Epithelial cell of alveolus of lung (primary cell): ENCODE results near the gene S100A6. TPM values are rescaled to one million over a fixed set of nuclear protein-coding genes. Genes with fewer than 3 reads are reported as not detected.

Source experiments
- total RNA-seq: library from RNA; depleted of rRNA; stranded (reverse); fragments of >200 nt; gene quantifications from 2 replicates; pipeline ENCODE4 v1.2.1, GENCODE V29; 2015

The S100A6 gene
- 349 and 885 TPM in 2 replicates for total RNA-seq

DNA sequence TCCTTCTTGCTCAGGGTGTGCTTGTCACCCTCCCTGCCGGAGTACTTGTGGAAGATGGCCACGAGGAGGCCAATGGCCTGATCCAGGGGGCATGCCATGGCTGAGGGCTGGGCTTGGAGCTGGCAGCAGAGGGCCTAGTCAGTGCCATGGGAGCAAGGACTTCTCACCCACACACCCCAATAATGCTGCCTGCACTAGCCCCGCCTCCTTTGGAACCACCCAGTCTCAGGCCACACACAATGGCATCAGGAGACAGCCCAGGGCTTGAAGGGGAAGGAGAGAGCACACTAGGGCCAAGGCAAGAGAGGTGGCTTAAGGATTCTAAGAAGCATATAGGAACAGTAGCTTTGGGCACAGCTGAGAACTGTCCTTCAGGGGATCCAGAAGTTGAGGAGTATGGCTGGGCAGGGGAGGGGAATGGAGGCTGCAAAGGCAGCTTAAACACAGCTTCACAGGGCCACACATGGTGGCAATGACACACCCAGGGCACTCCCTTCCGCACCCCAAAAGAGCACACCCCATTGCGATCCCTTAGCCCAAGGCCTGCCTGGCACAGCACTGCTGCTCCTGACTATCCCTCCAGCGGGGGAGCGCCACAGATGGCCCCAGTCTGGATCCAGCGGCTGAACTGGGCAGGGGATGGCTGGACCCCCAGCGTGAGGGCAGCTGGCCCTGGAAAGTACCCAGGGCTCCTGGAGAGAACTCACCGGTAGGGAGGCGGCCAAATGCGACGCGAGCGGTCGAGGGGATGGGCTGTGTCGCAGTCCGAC lies at the start of gene S100A6:
Gene S100A6, minus strand, starts transcription at position 750 of the 770 bp plus-strand sequence. Its CDS starts 652 bp downstream, at position 98.

DNA sequence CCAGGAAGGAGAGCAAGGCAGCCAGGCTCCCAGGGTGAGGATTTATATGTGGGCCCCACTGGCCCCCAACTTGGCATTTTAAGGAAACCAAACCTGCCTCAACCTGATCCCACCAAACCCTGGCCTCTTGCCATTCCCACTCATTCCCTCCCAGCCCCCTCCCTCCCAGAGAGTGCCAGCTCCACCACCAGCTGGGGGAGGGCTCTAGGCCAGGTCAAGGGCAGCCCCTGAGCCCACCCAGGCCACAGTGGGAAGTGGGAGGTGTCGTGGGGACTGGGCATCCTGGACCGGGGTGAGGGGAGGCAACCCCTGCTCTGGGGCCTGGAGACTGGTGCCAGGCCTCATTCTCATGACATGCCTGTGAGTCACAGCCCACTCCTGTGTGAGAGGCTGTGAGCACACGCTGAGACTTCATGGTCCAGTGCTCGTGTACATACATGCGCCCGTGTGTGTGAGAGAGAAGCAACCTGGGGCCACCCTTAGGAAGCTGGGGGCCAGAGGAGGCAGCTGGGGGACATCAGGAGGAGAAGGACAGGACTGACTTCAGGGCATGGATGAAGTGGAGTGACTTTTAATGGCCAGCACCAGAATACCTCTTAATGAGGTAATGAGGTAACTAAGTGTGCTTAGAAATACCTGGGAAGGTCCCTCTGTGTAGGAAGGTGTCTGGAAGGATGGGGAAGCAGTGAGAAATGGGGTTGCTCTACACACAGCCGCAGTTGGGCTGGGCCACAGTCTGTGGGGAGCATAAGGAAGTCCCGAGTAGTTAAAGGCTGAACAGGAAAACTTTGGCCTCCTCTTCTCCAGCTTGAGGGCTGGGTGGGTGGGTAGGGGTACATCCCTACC lies 30.0 kb upstream of the S100A6 start, which contains the start of gene S100A2:
Gene S100A2, minus strand, starts transcription at position 316 of the 846 bp plus-strand sequence. CDS start 1,967 bp downstream, outside the sequence.

GRCh38 chr1:153548722-153549688 lies 13.2 kb upstream of the S100A6 start, which contains the start of gene S100A3:
Gene S100A3 (minus strand): TSS chr1:153549258. CDS start chr1:153548485, 773 bp downstream.

GRCh38 chr1:153545067-153546055 lies 9.6 kb upstream of the S100A6 start, which contains the start of gene S100A4:
Gene S100A4 (minus strand): TSS chr1:153545806. CDS start chr1:153544794, 1,012 bp downstream.

DNA sequence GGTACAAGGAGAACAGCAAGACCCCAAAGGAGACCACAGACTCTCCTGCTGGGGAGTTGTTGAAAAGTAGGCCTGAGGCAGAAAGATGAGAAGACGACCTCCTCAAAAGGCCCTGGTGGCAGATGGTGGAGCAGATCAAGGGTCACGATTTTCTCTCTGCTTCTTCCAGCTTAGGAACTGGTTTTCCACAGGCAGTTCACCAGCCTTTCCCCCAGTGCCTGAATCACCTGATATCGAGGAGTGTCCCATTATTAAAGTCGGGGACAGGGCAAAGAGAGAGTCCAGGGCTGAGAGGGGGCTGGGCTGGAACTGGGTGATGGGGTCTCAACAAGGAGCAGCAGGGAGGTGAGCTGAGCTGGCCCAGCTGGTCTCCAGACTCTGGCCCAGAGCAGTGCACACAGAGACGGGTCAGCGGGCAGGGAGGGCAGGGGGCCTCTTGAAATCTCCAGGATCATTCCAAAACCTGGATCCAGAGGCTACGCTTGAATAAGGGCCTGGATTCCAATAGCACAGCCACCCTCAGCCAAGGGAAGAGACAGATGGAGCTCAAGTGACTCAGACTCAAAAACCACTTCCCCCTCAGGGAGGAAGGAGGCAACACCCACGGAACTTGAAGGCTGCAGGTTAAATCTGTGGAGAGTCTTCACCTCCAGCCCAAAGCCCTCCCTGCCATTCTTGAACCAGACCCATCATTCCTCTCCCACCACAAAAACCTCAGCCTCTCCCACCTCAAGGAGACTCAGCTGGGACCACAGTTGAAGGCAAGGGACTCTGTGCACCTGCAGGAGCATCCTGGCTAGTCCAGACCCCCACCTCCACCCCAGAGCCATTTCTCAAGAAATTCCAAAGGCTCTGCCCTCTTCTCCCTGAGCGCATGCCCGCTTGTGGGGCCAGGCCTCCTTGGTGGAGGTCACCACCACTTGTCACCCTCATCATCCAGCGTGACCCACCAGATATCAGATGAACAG lies 4.9 kb upstream of the S100A6 start, which contains the start of gene S100A5:
Gene S100A5, minus strand, starts transcription at position 541 of the 968 bp plus-strand sequence. CDS start 743 bp downstream, outside the sequence.

Other genes starting within 250 kb of the S100A6 start
- not detected in 2 replicates for gene PGLYRP3, start 223.0 kb downstream of the S100A6 start, total RNA-seq
- not detected in 2 replicates for gene PGLYRP4, start 187.2 kb downstream of the S100A6 start, total RNA-seq
- gene S100A9, start 178.1 kb downstream of the S100A6 start, total RNA-seq = not detected in 2 replicates
- not detected in 2 replicates for gene S100A12, start 160.4 kb downstream of the S100A6 start, total RNA-seq
- not detected in 2 replicates for gene S100A8, start 144.9 kb downstream of the S100A6 start, total RNA-seq
- gene S100A7A, start 119.5 kb downstream of the S100A6 start, total RNA-seq = not detected in 2 replicates
- not detected in 2 replicates for gene S100A7, start 75.3 kb downstream of the S100A6 start, total RNA-seq
- gene S100A5, start 4.9 kb upstream of the S100A6 start, total RNA-seq = not detected in 2 replicates
- 15.8 and 25.1 TPM in 2 replicates for gene S100A4, start 9.8 kb upstream of the S100A6 start, total RNA-seq
- 3.7 and 7.1 TPM in 2 replicates for gene S100A3, start 13.3 kb upstream of the S100A6 start, total RNA-seq
- gene S100A2, start 29.9 kb upstream of the S100A6 start, total RNA-seq = 8.0 and 18.1 TPM in 2 replicates
- gene S100A16, start 77.1 kb upstream of the S100A6 start, total RNA-seq = 125 and 475 TPM in 2 replicates
- gene S100A14, start 80.3 kb upstream of the S100A6 start, total RNA-seq = 1.4 and 3.4 TPM in 2 replicates
- 64.0 and 367 TPM in 2 replicates for gene S100A13, start 91.5 kb upstream of the S100A6 start, total RNA-seq
- 0.72 TPM in 1 of 2 replicates, not detected in the other for gene S100A1, start 92.4 kb upstream of the S100A6 start, total RNA-seq
- gene CHTOP, start 98.1 kb upstream of the S100A6 start, total RNA-seq = 41.9 and 53.7 TPM in 2 replicates
- gene SNAPIN, start 122.7 kb upstream of the S100A6 start, total RNA-seq = 58.3 and 61.5 TPM in 2 replicates
- 147 and 258 TPM in 2 replicates for gene ILF2, start 135.0 kb upstream of the S100A6 start, total RNA-seq
- gene NPR1, start 142.7 kb upstream of the S100A6 start, total RNA-seq = 0.52 and 1.0 TPM in 2 replicates
- gene INTS3, start 192.1 kb upstream of the S100A6 start, total RNA-seq = 18.9 and 20.7 TPM in 2 replicates
- gene SLC27A3, start 239.4 kb upstream of the S100A6 start, total RNA-seq = 5.0 and 8.4 TPM in 2 replicates